Frontal cortex (tissue), 4 donors: ENCODE data around the gene OR7D2. TPM values are rescaled to one million over a fixed set of nuclear protein-coding genes. Genes with fewer than 3 reads are reported as not detected.

ENCODE experiments used
- DNase-seq, 2 donors: peaks; one replicate each; pipeline ENCODE4 v3.0.0; 2012; ENCODE audit warnings: low spot score in 2 of 2
- FAIRE-seq: peaks from 2 replicates; lab custom pipeline; 2012; peaks lifted over from hg19 to GRCh38; lab: Jason Lieb, UNC
- total RNA-seq: library from RNA; depleted of rRNA; stranded (reverse); fragments of >200 nt; gene quantifications from one replicate; pipeline ENCODE4 v1.2.3, GENCODE V29; 2014
- donor health status: control.
- donor health status: control.
- donor health status: control.

Gene OR7D2
- total RNA-seq, result not detected

DNA sequence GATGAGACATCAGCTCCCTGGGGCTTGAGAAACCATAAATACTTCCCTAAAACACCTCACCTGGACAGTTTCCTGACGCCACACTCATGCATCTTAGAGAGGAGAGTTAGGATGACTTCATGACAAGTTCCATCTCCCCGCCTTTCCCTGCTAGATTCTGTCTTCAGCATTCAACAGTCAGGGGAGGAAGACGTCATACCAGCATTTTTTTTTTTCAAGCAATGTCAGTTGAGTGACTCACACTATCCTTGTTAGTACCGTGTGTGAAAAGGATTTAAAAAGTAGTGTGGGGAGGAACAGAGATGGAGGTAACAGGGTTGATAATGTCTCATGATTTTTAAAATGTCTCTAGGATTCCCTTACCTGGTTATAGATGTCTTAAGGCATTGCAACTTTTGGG lies at the start of gene OR7D2:
Gene OR7D2, plus strand, starts transcription at position 79 of the 400 bp plus-strand sequence. CDS start 6,803 bp downstream, outside the sequence.
- DNase-seq, result no peak
- FAIRE-seq, result no peak

GRCh38 chr19:9130965-9131364 lies 47.8 kb upstream of the OR7D2 start:
- no peak for FAIRE-seq
- no peak for DNase-seq

- no peak for DNase-seq
- no peak for FAIRE-seq
Measured at GRCh38 chr19:9132422-9132821, 46.4 kb upstream of the OR7D2 start.

DNA sequence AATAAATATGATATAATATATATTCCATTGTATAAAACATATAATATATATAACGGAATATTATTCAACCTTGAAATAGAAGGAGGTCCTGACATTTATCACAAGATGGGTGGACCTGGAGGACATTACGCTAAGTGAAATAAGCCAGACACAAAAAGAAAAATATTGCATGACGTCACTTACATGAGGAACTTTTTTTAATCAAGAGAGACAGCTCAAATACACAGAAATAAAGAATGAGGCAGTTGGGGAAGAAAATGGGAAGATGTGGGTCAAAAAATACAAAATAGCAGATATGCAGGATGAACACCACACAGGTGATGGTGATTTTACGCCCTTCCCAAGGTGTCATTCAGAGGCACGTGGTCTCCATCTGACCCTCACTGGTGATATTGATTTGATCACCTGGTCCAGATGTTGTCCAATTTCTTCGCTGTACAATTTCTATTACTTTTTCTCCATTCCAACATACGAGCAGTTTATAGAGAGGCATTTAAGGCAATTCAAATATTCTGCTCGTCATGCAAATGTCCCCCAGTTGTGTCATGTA lies 39.1 kb upstream of the OR7D2 start:
- no peak for DNase-seq
- peak; percentile 40 for FAIRE-seq

DNA sequence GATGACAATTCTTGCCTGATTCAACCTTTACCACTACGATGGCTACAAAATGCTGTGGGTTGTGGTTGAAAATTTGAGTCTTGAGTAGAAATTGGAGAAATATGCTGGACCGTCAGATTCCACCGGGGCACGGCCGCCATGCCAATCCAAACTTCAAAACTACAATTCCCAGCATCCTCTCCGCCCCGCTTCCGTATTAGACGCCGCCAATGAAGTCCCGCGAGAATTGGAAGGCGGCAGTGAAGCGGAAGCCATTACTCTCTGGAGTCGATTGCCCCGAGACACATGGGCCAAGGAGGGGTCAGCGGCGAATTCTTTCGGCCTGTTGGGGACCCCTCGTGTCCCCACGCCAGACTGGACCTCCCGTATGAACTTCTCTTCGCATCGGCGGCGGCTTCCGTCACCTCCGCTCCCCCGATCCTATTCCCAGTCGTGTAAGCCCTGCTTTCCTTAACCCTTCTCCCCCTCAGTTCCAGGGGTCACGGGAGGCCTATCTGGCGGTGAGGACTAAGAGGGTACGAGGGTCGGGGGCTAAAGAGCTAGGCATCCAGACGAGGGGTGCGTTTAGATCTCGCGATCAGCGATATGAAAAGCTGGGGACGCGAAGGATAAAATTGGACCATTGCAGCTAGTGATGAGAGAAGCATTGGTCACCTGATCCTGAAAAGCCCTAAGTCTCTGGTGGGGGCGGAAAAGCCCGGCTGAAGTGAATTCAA lies 38.5 kb upstream of the OR7D2 start, which contains the start of gene ZNF317:
Gene ZNF317, plus strand, starts transcription at position 239 of the 716 bp plus-strand sequence. CDS start 15,620 bp downstream, outside the sequence.
- peak; percentile 71 to 79 for DNase-seq
- FAIRE-seq, result no peak

GRCh38 chr19:9144920-9145319 lies 33.9 kb upstream of the OR7D2 start:
- FAIRE-seq (no peak), DNase-seq (no peak)

- FAIRE-seq, result no peak
- DNase-seq, result no peak
Measured at GRCh38 chr19:9146882-9147281, 31.9 kb upstream of the OR7D2 start.

GRCh38 chr19:9148697-9149096 lies 30.1 kb upstream of the OR7D2 start:
- FAIRE-seq, result no peak
- DNase-seq, result no peak

- FAIRE-seq (no peak), DNase-seq (no peak)
Measured at GRCh38 chr19:9149997-9150396, 28.8 kb upstream of the OR7D2 start.

- DNase-seq, result no peak
- FAIRE-seq, result no peak
Measured at GRCh38 chr19:9150650-9151049, 28.1 kb upstream of the OR7D2 start.

GRCh38 chr19:9151367-9151766 lies 27.4 kb upstream of the OR7D2 start:
- no peak for FAIRE-seq

DNA sequence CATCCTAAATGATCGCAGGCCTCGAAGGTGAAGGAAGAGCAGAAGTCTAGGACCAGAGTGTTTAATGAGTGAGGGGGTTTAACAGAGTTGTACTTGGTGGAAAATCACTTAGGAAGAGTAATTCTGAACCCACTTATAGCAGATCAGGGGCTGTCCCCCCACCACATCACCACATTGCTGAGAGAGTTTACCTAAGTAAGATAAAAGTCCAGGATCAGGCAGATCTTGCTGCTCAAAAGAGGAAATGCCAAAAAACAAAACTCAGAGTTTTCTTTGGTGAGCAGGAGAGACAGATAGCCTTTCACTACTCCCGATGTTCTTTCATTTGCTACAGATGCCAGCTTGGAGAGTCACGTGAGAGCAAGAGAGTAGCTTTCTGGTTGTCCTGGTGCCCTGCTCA lies 23.2 kb upstream of the OR7D2 start:
- DNase-seq (no peak), FAIRE-seq (no peak)

More at GRCh38 chr19:9151367-9151766, 27.4 kb upstream of the OR7D2 start:
- no peak for DNase-seq

GRCh38 chr19:9156304-9156703 lies 22.5 kb upstream of the OR7D2 start:
- FAIRE-seq (no peak), DNase-seq (no peak)

GRCh38 chr19:9159891-9160290 lies 18.9 kb upstream of the OR7D2 start:
- FAIRE-seq (no peak), DNase-seq (no peak)

DNA sequence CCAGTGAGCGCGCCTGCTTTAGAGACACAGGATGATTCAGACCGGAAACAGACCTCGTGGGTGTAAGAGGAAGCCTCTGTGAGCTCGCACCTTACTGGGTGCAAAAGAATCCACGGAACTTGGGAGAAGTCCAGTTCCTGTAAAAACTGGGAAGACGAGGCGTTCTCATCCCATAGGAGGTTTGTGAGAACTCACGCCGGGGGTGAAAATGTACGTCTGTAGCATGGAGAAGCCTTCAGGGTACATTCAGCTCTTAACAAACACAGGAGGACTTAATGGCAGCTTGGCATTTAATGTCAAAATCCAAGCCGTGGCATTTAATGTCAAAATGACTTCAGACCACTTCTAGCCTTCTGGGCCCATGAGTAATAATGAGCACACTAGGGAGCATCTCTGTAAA lies 17.4 kb upstream of the OR7D2 start:
- FAIRE-seq (no peak), DNase-seq (no peak)

DNA sequence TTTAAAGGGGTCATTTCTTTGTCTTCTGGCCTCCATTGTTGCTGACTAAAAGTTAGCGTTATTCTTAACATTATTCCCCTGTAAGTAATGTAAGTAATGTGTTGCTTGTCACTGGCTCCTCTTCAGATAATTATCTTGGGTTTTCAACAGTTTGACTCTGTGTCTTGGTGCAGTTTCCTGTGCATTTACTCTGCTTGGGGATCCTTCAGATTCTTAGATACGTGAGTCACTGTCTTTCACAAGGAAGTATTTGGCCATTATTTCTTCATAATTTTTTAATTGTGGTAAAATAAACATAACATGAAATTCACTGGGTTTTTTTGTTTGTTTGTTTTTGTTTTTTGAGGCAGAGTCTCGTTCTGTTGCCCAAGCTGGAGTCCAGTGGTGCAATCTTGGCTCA lies 13.5 kb upstream of the OR7D2 start:
- no peak for DNase-seq

DNA sequence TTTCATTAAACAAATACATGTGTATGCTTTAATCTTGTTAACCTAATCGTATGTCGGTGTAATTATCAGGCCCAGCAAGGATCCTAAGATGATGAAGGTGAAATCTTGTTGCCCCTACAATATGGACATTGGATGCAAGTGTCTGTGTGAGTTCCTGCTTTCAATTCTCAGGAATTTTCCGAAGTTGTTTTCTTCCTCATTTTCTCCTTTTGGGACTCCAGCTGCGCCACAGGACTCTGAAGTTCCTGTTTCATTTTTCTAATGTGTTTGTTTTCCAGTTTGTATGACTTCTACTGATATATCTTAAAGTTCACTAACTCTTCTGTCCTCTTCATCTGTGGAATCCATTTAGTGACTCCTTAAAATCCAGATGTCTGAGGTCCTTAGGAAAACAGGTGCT lies 11.9 kb upstream of the OR7D2 start:
- no peak for DNase-seq
- FAIRE-seq, result no peak

More for the DNA sequence above, 13.5 kb upstream of the OR7D2 start:
- FAIRE-seq, result no peak

DNA sequence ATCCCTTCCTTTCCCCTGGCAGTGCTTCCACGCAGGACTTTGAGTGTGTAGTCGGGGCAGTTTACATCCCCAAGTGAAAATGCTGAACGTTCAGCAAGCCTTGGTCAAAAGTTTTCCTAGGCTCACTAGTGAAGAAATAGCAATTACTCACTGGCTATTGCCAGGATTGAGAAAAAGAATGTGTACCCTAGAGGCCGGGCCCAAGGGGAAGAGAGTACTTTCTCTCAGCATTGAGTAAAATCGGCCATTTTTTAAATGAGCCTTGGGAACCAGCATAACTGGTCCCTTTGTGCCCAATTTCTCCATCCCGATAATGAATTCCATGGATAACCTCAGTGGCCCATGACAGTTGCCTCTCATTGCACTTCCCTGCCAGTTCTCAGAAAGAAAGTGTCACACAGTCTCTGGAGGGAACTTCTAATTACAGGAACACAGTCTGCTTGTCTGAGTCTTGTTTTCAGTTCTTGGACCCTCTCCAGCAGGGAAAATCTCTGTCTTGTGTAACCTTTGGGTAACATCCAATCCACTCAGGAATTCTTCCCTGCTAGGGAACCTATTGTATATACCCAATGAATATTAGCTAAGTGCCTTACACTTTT lies 7.3 kb upstream of the OR7D2 start:
- DNase-seq (no peak), FAIRE-seq (no peak)

GRCh38 chr19:9175326-9175725 lies 3.5 kb upstream of the OR7D2 start:
- FAIRE-seq (no peak), DNase-seq (no peak)

DNA sequence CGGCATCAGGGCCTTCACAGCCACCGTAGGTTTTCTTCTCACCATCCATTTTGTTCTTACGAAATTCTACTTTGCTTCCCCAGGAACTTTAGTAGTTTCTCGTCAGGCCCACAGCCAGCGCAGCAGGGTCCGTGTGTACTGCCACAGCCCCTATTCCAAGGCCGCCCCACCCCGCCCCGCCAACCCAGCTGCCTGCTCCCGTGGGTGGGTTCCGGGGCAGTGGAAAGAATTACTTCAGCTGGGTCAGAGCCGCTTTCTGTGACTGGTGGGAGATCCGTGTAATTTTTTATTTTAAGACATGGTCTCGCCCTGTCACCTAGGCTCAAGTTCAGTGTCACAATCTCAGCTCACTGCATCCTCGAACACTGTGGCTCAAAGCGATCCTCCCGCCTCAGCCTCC lies 4.2 kb downstream of the OR7D2 start:
- no peak for FAIRE-seq
- DNase-seq, result no peak

DNA sequence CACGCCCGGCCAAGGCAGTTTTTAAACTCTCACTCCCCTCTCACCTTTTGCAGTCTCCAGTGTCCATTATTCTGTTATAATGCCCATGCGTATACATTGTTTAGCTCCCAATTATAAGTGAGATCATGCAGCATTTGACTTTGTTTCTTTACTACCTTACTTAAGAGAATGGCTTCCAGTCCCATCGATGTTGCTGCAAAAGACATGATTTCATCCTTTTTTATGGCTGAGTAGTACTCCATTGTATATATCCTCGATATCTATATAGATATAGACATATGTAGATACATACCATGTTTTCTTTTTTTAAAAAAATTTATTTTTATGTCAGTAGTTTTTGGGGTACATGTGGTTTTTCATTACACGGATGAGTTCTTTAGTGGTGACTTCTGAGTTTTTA lies 8.4 kb downstream of the OR7D2 start:
- DNase-seq (no peak), FAIRE-seq (no peak)
